ENCODE data around the gene DRD4.

GRCh38 chr11:611001-611996 lies 25.8 kb upstream of the DRD4 start:
- TF ChIP-seq CTCF (IDR thresholded peaks at IDR 0.05) (no peak), POLR2A (IDR thresholded peaks at IDR 0.05) (no peak), POLR2AphosphoS5 (IDR thresholded peaks at IDR 0.05) (no peak), EP300 (IDR thresholded peaks at IDR 0.05) (no peak)

Measured in sigmoid colon (tissue), 4 donors.